ENCODE results near the gene ASH1L.
"Not testable (repeated sequence)": the region's sequence is repeated elsewhere in the genome, so short reads cannot be mapped to it uniquely, and the experiment has no call there.

The ASH1L gene

GRCh38 chr1:155457266-155457665 lies 105.3 kb downstream of the ASH1L start:
- Histone ChIP-seq H3K27me3 (ENCODE audit: insufficient read depth, insufficient read length) (no peaks in the 10 kb centered on the region), H3K9ac (ENCODE audit: insufficient read length, low read depth) (no peak overlapping the region), H3K36me3 (ENCODE audit: insufficient read depth, insufficient read length, low read length) (peaks cover 32% of the 10 kb centered on the region), H3K9me3 (ENCODE audit: insufficient read depth, low read length) (no peaks in the 10 kb centered on the region), H3K4me3 (ENCODE audit: insufficient read length, low read depth) (no peak overlapping the region), H3K4me1 (ENCODE audit: insufficient read depth, insufficient read length) (no peaks in the 10 kb centered on the region)
- TF ChIP-seq SUZ12 (IDR thresholded peaks at IDR 0.05; ENCODE audit: extremely low read depth, insufficient read depth, insufficient read length), result no peak
- no peak for TF ChIP-seq ZNF274 (IDR thresholded peaks at IDR 0.05; ENCODE audit: low read depth, low read length)
- no peak for TF ChIP-seq YY1 (IDR thresholded peaks at IDR 0.05; ENCODE audit: insufficient read depth, insufficient read length)
- DNase-seq (ENCODE audit: low read depth, low spot score), result no peak

GRCh38 chr1:155455588-155456195 lies 106.9 kb downstream of the ASH1L start:
- H3K9ac ChIP-seq (ENCODE audit: insufficient read length, low read depth), result no peak overlapping the region
- no peaks in the 10 kb centered on the region for H3K4me1 ChIP-seq (ENCODE audit: insufficient read depth, insufficient read length)
- H3K36me3 ChIP-seq (ENCODE audit: insufficient read depth, insufficient read length, low read length), result peaks cover 27% of the 10 kb centered on the region
- DNase-seq (ENCODE audit: low read depth, low spot score), result no peak
- H3K9me3 ChIP-seq (ENCODE audit: insufficient read depth, low read length), result no peaks in the 10 kb centered on the region
- H3K4me3 ChIP-seq (ENCODE audit: insufficient read length, low read depth), result no peak overlapping the region
- TF ChIP-seq ZNF274 (IDR thresholded peaks at IDR 0.05; ENCODE audit: low read depth, low read length) (no peak), SUZ12 (IDR thresholded peaks at IDR 0.05; ENCODE audit: extremely low read depth, insufficient read depth, insufficient read length) (no peak), YY1 (IDR thresholded peaks at IDR 0.05; ENCODE audit: insufficient read depth, insufficient read length) (no peak)
- H3K27me3 ChIP-seq (ENCODE audit: insufficient read depth, insufficient read length), result no peaks in the 10 kb centered on the region

DNA sequence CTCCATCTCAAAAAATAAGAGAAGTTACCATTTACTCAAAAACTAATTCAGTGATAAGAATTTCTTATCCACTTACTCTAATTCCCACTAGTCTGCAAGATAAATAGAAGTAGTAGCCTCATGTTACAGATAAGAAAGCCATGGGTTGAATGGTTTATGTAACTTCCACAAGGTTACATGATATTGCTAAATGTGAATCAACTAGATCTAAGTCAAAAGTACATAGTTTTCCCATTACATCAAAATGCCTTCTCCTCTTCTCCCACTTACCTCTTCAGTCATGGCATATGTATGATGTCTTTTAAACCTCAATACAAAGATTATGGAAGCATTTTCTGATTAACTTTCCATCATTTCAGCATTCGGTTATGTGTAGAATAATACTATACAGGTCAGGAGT lies 108.5 kb downstream of the ASH1L start:
- Histone ChIP-seq H3K9me3 (ENCODE audit: insufficient read depth, low read length) (no peaks in the 10 kb centered on the region), H3K9ac (ENCODE audit: insufficient read length, low read depth) (no peak overlapping the region), H3K27me3 (ENCODE audit: insufficient read depth, insufficient read length) (no peaks in the 10 kb centered on the region), H3K36me3 (ENCODE audit: insufficient read depth, insufficient read length, low read length) (peaks cover 20% of the 10 kb centered on the region), H3K4me1 (ENCODE audit: insufficient read depth, insufficient read length) (no peaks in the 10 kb centered on the region), H3K4me3 (ENCODE audit: insufficient read length, low read depth) (no peak overlapping the region)
- TF ChIP-seq ZNF274 (IDR thresholded peaks at IDR 0.05; ENCODE audit: low read depth, low read length) (no peak), YY1 (IDR thresholded peaks at IDR 0.05; ENCODE audit: insufficient read depth, insufficient read length) (no peak), SUZ12 (IDR thresholded peaks at IDR 0.05; ENCODE audit: extremely low read depth, insufficient read depth, insufficient read length) (no peak)
- DNase-seq (ENCODE audit: low read depth, low spot score), result no peak

DNA sequence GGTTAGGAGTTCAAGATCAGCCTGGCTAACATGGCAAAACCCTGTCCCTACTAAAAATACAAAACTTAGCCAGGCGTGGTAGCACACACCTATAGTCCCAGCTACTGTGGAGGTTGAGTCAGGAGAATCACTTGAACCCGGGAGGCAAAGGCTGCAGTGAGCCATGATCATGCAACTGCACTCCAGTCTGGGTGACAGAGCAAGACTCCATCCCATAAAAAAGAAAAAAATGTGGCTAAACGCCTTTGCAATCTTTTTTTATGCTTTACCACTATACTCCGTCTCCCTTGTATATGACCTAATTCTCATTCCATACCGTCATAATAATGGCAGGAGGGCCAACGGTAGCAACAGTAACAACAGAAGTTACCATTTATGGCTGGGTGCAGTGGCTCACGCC lies 109.5 kb downstream of the ASH1L start:
- DNase-seq (ENCODE audit: low read depth, low spot score), result no peak
- Histone ChIP-seq H3K4me3 (ENCODE audit: insufficient read length, low read depth) (no peak overlapping the region), H3K36me3 (ENCODE audit: insufficient read depth, insufficient read length, low read length) (peaks cover 18% of the 10 kb centered on the region), H3K4me1 (ENCODE audit: insufficient read depth, insufficient read length) (no peaks in the 10 kb centered on the region), H3K9ac (ENCODE audit: insufficient read length, low read depth) (no peak overlapping the region), H3K27me3 (ENCODE audit: insufficient read depth, insufficient read length) (no peaks in the 10 kb centered on the region), H3K9me3 (ENCODE audit: insufficient read depth, low read length) (no peaks in the 10 kb centered on the region)
- TF ChIP-seq YY1 (IDR thresholded peaks at IDR 0.05; ENCODE audit: insufficient read depth, insufficient read length), result no peak
- TF ChIP-seq ZNF274 (IDR thresholded peaks at IDR 0.05; ENCODE audit: low read depth, low read length), result no peak
- TF ChIP-seq SUZ12 (IDR thresholded peaks at IDR 0.05; ENCODE audit: extremely low read depth, insufficient read depth, insufficient read length), result no peak

DNA sequence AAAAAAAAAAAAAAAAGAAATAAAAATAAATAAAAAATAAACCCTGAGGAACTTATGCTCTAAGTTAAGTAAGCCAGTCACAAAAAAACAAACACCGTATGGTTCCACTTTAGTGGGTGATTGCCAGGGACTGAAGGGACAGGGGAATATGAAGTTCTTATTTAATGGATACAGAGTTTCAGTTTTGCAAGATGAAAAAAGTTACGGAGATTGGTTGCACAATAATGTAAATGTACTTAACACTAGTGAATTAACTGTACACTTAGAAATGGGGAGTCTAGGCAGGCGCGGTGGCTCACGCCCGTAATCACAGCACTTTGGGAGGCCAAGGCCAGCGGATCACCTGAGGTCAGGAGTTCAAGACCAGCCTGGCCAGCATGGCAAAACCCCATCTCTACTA lies 111.4 kb downstream of the ASH1L start:
- Histone ChIP-seq H3K4me3 (ENCODE audit: insufficient read length, low read depth) (no peak overlapping the region), H3K4me1 (ENCODE audit: insufficient read depth, insufficient read length) (no peaks in the 10 kb centered on the region), H3K36me3 (ENCODE audit: insufficient read depth, insufficient read length, low read length) (peaks cover 13% of the 10 kb centered on the region), H3K9ac (ENCODE audit: insufficient read length, low read depth) (no peak overlapping the region), H3K27me3 (ENCODE audit: insufficient read depth, insufficient read length) (no peaks in the 10 kb centered on the region), H3K9me3 (ENCODE audit: insufficient read depth, low read length) (no peaks in the 10 kb centered on the region)
- no peak for DNase-seq (ENCODE audit: low read depth, low spot score)
- TF ChIP-seq SUZ12 (IDR thresholded peaks at IDR 0.05; ENCODE audit: extremely low read depth, insufficient read depth, insufficient read length), result no peak
- no peak for TF ChIP-seq YY1 (IDR thresholded peaks at IDR 0.05; ENCODE audit: insufficient read depth, insufficient read length)
- no peak for TF ChIP-seq ZNF274 (IDR thresholded peaks at IDR 0.05; ENCODE audit: low read depth, low read length)

DNA sequence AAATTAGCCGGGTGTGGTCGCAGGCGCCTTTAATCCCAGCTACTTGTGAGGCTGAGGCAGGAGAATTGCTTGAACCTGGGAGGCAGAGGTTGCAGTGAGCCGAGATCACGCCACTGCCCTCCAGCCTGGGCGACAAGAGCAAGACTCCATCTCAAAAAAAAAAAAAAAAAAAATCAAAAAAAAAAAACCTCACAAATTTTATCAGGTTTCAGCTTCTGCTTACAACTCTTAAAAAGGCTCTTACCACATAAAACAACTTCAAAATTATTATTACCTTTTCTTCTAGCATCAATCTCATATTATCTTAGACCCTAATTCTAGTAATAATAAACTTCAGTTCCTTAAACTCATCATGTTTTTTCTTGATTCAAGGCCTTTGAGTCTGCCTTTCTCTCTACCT lies 120.2 kb downstream of the ASH1L start:
- not testable (repeated sequence) for H3K4me3 ChIP-seq (ENCODE audit: insufficient read length, low read depth); H3K4me1 ChIP-seq (ENCODE audit: insufficient read depth, insufficient read length); H3K9ac ChIP-seq (ENCODE audit: insufficient read length, low read depth); H3K9me3 ChIP-seq (ENCODE audit: insufficient read depth, low read length); H3K27me3 ChIP-seq (ENCODE audit: insufficient read depth, insufficient read length); DNase-seq (ENCODE audit: low read depth, low spot score)
- peaks cover 16% of the 10 kb centered on the region for H3K36me3 ChIP-seq (ENCODE audit: insufficient read depth, insufficient read length, low read length)

DNA sequence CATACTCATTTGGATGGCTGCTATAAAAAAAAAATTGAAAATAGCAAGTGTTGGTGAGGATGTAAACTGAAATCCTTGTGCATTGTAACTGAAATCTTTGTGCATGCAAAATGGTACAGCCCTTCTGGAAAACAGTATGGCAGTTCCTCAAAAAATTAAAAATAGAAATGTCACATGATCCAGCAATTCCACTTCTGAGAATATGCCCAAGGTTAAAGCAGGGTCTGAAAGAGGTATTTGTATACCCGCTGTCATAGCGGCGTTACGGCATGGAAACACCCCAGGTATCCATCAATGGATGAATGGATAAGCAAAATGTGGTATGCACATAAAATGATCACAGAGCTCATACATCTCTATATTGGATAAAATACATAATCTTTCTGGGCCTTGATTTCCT lies 125.2 kb downstream of the ASH1L start:
- no peak for TF ChIP-seq SUZ12 (IDR thresholded peaks at IDR 0.05; ENCODE audit: extremely low read depth, insufficient read depth, insufficient read length)
- no peak for TF ChIP-seq YY1 (IDR thresholded peaks at IDR 0.05; ENCODE audit: insufficient read depth, insufficient read length)
- TF ChIP-seq ZNF274 (IDR thresholded peaks at IDR 0.05; ENCODE audit: low read depth, low read length), result no peak
- Histone ChIP-seq H3K4me3 (ENCODE audit: insufficient read length, low read depth) (no peak overlapping the region), H3K4me1 (ENCODE audit: insufficient read depth, insufficient read length) (no peaks in the 10 kb centered on the region), H3K9ac (ENCODE audit: insufficient read length, low read depth) (no peak overlapping the region), H3K36me3 (ENCODE audit: insufficient read depth, insufficient read length, low read length) (peaks cover 30% of the 10 kb centered on the region), H3K27me3 (ENCODE audit: insufficient read depth, insufficient read length) (no peaks in the 10 kb centered on the region), H3K9me3 (ENCODE audit: insufficient read depth, low read length) (no peaks in the 10 kb centered on the region)
- no peak for DNase-seq (ENCODE audit: low read depth, low spot score)

GRCh38 chr1:155433831-155434389 lies 128.7 kb downstream of the ASH1L start:
- DNase-seq (ENCODE audit: low read depth, low spot score); H3K4me1 ChIP-seq (ENCODE audit: insufficient read depth, insufficient read length); H3K9ac ChIP-seq (ENCODE audit: insufficient read length, low read depth); H3K27me3 ChIP-seq (ENCODE audit: insufficient read depth, insufficient read length); H3K4me3 ChIP-seq (ENCODE audit: insufficient read length, low read depth); H3K9me3 ChIP-seq (ENCODE audit: insufficient read depth, low read length): not testable (repeated sequence)
- peaks cover 56% of the 10 kb centered on the region for H3K36me3 ChIP-seq (ENCODE audit: insufficient read depth, insufficient read length, low read length)

GRCh38 chr1:155433128-155433830 lies 129.3 kb downstream of the ASH1L start:
- not testable (repeated sequence) for H3K27me3 ChIP-seq (ENCODE audit: insufficient read depth, insufficient read length); H3K9me3 ChIP-seq (ENCODE audit: insufficient read depth, low read length); DNase-seq (ENCODE audit: low read depth, low spot score); H3K4me1 ChIP-seq (ENCODE audit: insufficient read depth, insufficient read length); H3K9ac ChIP-seq (ENCODE audit: insufficient read length, low read depth); H3K4me3 ChIP-seq (ENCODE audit: insufficient read length, low read depth)
- H3K36me3 ChIP-seq (ENCODE audit: insufficient read depth, insufficient read length, low read length), result peaks cover 50% of the 10 kb centered on the region
